HG03159 (cell line): ENCODE results near the gene APMAP.

Experiments used
- ATAC-seq: cut with Tn5 transposase; IDR thresholded peaks from one replicate; pipeline ENCODE4 v1.9.1; 2021; ENCODE audit warnings: mild to moderate bottlenecking, moderate library complexity; ENCODE audit not compliant: unreplicated experiment

APMAP gene

DNA sequence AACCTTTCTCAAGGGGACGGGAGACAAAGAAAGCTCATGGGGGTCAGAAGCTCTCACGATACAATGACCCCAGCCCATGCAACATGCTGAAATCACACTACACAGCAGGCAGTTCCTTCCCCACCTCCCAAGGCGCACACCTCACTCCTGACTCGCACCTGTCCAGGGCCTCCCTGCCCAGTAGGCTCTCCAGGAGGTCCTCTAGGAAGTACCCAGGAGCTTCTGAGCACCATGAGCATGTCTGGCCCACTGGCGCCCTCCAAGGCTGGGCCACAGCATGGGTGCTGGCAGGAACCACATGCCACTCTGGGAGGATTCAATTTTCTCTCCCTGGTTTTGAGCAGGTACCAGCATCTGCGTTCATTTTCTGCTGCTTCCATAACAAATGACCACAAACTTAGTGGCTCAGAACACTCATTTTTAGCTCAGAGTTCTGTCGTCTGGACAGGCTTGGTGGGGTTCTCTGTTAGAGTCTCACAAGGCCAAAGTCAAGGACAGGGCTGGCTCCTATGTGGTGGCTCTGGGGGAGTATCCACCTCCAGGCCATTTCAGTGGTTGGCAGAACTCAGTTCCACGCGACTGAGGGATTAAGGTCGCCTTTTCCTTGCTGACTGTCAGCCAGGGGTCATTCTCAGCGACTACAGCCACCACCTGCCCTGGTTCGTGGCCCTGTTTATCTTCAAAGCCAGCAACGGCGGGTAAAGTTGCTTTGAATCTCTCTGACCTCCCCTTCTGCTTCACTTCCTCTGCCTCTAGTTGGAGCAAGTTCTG lies 32.7 kb upstream of the APMAP start:
- ATAC-seq = no peak

DNA sequence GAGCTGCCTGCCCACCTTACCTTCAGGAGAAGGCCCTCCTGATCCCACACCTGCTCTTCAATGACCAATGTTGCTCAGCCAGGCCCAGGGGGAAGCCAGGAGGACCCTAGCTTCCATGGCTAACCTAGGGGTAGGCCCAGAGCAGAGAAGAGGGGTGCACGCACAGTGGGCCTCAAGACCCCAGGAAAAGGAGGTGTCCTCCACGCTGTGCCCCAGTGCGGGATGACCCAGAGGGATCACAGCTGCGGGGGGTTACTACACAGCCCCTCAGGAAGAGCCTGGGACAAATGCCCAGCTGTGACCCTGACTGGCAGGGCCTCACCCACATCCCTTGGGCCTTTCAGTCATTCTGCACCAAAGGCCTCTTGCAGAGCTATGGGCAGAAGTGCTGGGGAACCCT lies 31.6 kb upstream of the APMAP start:
- ATAC-seq = no peak

DNA sequence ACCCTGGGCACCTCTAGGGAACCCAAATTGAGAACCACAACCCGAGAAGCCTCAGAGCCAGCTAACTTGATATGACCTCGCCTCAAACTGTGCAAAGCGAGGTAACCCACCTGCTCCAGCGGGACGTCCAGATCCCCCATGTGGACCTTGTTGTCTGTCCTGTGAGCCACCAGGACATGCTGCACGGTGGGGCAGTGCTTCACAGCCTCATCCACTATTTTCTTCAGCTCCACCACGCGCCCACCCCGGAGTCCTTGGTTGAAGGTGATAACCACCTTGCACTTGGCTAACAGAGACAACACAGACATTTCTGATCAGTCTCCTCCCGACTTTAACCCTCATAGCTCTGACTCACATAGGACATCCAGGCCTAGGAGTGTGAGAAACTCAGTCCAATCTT lies 30.8 kb upstream of the APMAP start:
- ATAC-seq = no peak

DNA sequence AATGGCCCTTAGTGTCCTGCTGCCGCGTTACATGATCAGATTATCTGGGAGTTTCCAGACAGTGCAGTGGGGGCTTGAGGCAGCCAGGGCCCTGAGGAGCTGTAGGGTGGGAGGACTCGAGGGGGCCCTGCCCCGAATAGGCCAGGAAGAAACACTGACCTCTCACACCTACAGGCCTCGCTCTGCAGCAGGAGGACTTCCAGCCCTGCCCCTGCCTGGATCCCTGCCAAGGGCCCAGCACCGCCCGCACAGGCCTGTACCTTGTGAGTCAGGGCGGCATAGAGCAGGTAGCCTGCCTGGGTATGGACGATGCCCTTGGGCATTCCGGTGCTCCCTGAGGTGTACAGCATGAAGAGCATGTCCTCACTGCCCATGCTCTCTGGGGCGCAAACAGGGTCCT lies 30.1 kb upstream of the APMAP start:
- no peak for ATAC-seq

DNA sequence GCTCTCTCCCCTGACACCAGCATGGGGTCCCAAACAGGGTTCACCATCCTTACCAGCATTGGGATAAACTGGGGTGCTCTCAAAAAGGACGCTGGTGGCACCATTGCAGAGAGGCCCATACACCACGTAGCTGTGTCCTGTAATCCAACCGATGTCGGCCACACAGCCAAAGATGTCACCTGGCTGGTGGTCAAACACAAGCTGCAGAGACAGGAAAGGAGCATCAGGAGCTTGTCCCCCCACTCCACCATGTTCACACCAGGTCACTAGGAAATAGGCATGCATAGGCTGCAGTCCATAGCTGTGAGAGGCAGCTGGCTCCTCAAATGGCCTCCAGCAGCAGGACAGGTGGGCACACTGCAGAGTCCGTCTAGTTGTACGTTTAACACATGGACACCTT lies 28.8 kb upstream of the APMAP start:
- ATAC-seq = no peak

DNA sequence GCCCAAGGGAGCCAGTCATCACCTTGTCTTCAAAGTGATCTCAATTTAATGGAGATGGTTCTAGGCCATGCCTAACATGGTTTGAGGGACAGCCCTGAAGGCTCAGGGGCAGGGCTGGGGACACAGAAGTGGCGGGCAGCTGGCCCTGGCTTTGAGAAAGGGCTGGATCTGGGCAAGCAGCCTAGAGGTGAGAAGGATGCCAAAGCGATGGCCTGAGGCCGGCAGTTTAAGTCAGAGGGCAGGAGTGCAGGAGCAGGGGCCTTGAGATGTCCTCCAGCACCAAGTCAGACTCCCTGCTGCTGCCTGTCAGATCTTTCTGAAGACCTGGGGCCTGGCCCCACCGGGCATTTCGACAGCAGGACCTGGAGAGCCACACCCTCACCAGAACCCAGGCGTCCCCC lies 28.4 kb upstream of the APMAP start:
- no peak for ATAC-seq

DNA sequence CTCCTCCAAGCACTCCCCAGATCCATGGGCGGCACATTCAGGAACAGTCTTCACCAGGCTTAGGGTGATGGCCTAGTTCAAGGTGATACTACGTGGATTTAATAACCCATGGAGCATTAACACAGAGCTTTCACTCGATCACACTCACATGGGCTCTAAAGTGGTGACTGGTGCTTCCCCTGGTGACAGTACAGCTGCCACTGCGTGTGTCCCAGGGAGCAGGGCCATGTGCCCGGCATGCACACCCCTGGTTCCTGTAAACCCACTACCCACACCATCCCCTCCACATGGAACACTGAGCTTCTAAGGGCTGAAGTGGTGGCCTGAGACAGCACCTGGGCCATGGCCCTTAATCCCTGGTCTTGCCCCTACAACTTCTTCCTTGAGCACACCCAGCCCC lies 27.8 kb upstream of the APMAP start:
- ATAC-seq = no peak

DNA sequence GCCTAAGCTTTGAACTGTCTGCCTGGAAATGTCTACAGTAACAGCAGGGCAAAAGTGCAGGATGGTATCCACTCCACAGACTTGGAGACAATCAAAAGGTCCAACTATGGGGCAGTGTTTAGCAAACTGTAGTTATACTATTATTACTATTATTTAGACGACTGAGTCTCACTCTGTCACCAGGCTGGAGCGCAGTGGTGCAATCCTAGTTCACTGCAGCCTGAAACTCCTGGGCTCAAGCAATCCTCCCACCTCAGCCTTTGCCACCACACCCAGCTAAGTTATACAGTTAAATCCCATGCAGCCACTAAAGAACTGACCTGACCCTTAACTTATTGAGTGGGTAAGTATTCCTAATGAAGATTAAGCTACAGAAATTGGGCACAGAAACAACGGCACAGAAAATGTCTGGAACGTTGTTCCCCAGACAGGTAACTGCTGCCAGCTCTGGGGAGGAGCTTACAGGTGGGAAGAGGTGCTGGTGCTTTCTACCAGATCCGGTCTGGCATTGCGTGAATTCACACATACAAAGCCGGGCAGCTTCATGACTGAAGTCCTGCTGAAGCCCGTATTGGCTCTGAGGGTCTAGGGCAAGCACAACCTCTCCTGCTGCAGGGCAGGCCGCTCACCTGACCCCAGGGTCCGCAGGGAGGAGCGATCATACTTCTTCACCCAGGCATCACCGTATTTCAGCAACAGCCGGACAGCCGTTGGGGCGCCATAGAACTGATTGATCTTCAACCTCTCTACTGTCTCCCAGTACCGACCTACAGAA lies 27.0 kb upstream of the APMAP start:
- no peak for ATAC-seq

DNA sequence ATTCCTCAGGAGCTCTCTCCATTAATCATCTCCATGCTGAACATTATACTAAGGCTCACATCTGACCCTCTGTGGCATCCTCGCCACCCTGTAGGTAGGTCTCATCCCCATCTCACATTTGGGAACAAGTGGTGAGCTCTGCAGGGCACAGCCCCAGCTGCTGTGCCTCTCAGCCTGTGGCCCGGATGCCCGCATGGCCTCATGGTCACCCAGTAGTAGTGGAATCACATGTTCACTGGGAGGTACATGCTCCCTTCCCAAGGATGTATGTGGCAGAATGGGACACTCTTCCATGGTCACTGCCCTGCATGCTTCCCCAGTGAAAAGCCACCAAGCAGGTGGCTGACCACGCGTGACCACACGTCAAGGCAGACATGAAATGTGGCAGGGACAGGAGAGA lies 26.3 kb upstream of the APMAP start:
- no peak for ATAC-seq

DNA sequence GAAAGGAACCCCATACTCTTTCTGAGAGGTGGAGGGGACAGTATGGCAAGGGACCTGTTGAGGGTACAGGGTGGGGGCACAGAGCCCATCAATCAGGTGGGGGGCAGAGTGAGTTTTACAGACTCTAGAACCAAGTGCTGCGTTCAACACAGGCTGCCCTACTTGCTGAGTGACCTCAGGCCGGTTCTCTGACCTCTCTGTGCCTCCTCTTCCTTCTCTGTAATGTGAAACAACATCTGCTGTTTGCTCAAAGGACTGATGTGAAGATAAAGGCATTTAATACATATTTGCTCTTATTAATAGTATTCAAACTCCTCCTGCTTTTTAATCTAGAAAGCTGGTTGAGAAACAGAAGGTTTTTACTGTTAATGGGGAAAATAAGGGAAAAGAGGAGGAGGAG lies 25.9 kb upstream of the APMAP start:
- no peak for ATAC-seq

DNA sequence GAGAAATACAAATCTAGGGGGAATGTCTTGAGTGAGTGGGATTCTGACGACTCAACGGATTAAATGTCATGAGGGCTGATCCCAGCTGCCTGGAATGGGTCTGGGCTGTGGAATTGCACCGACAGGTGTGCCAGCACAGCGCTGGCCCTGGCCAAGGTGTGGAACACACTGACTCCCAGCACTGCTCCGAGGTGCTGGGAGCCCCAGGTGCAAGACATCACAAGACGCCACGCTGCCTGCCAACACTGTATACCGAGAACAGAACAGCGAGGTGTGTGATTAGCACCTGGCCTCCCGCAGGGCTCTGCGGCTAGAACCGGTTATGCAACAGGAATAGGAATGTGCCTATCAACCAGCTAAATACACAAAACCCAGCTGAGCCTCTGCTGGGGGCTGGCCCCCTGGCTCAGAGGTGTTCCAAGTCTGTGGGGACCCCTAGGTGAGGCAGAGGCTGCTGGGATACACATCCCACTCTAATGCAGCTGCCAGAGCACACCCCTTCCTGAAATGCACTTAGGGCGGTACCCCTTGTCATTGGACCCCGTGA lies 24.8 kb upstream of the APMAP start:
- no peak for ATAC-seq

DNA sequence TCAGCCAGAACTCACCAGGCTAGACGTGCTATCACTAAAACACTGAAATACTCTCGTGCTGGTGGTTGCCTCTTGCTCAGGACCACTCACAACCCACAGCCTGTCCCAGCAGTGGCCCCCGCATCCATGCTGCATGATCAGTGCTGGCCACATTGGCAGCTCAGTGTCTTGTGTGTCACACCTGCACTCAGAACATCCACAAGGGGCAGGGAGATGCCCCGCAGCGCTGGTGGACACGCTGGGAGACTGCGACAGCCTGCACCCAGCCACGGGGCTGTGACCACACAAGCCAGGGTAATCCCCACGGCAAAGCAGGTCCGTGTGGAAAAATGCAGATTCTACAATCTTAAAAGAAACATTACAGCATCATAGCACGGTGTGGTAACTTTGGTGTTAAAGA lies 23.9 kb upstream of the APMAP start:
- ATAC-seq = no peak

DNA sequence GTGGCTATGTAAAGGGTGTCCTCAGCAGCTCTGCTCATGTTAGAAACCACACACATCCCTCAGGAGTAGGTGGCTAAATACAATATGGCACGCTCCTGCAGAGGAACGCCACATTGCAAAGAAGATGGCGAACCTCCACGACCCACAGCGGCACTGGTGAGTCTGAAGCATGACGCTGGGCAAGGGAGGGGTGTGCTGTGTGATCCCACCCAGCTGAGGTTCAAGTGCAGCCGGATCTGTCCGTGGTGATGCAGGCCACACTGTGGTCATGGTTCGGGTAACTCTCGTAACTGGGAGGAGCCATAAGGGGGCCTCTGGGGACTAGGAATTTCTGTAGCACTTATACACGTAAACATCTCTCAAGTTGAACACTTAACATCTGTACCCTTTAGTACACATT lies 23.4 kb upstream of the APMAP start:
- no peak for ATAC-seq

DNA sequence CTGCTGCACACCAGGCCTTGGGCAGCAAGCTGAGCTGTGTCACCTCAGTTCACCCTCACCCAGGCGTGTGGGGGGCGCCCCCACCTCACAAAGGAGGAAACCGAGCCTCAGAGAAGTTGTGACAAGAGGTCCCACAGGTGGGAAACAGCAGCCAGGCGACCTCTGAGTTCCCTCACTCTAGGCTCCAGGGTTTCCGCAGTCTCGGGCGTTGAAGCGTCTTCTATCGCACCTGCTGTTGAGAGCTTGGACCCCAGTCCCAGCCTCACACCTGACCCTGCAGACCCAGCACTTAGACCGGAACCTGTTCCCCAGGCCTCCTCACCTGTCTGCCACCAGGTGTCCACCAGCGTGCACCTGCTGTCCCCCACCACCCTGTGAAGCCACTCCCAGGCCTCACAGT lies 22.3 kb upstream of the APMAP start:
- ATAC-seq = no peak

DNA sequence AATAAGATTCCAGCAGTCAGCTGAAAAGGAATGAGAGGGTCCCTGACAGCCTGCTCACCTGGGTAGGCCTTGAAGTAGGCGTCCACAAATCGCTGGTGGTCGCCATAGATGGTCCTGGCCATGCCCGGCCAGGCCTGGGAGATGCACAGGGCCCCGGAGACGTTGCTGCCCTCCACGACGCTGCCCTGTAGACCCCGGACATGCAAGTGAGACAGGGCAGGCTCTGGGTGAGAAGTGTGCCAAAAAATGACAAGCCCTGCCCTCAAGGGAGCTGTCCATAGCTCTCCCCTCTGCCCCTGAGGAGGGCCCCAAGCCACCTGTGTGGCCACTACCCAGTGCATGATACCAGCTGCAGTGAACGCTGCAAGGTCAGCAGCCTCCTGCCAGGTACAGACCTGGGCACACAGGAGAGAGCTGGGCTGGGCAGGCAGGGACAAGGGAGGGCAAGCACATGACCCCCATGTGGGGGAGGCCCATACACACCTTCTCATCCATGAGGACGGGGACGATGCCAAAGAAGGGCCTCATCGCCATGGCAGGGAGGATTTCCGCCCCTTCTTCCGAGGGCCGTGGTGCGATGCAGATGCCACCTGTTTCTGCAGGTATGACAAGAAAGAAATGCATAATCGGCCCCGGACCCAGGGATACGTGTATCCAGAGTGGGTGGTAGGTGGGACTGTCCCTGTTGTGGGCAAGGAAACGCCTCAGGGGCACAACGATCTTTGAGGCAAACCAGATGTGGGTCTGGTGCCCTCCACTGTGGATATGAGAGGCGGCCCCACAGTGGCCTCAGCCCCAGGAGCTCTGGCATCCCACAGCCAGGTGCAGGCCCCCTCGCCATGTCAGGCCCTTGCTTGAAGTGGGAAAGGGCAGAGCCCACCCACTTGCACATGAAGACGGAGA lies 21.2 kb upstream of the APMAP start:
- ATAC-seq = no peak

DNA sequence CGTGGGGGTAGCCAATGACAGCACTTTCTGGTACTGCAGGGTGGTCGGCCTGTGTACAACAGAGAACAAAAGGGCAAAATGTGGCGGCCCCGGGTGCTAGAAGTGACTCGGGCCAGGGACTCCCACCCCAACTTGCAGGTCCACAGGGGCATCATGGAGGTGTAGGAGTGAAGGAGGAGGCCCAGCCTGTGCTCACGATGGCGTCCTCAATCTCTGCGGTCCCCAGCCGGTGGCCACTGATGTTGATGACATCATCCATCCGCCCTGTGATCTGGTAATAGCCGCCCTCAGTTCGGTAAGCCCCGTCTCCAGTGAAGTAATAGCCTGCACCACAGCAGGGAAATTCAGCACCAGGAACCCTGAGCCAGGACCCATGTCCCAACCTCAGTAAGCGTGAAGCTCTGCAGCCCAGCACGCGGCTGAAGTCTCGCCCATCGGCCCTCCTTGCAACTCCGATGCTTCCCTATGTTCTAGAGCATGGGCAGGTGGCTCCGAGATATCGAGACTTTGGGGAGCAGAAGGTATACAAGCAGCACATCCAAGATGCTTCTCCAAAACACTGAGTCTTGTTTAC lies 20.2 kb upstream of the APMAP start:
- no peak for ATAC-seq

DNA sequence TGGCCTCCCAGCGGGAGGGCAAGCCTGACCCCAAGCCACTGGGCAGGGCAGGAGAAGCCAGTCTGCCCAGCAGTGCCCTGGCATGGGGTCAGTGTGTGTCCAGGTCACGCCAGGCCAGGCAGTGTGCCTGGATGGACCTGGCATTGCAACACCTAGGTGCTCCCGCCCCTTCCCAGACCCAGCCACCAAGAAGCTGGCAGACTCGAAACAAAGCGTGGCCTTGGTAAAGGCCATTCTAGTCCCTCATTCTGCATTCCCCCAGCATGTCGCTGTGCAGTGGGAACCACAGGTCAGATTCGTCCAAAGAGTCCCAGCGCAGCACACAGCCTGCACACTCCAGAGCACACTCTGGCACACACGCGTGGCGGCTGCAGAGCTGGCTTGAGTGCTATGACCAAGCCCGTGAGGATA lies 19.3 kb upstream of the APMAP start:
- ATAC-seq = no peak

DNA sequence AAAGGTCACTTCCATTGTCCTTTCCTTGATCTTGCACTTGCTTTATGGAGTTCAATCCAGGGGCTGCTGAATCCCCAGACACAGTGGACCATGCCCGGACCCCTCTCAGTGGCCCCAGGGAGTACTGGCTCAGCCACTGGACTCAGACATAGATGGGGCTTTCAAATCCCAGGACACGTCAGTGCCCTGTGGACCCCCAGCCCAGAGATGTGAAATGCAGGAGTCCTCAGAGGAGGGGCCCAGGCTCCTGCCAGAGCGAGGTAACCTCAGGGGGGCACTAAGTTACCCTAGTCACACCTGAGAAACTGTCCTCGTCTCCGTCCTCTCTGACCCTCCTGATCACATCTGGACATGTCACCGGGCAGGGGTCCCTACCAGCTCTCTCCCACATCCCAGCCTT lies 18.7 kb upstream of the APMAP start:
- no peak for ATAC-seq

DNA sequence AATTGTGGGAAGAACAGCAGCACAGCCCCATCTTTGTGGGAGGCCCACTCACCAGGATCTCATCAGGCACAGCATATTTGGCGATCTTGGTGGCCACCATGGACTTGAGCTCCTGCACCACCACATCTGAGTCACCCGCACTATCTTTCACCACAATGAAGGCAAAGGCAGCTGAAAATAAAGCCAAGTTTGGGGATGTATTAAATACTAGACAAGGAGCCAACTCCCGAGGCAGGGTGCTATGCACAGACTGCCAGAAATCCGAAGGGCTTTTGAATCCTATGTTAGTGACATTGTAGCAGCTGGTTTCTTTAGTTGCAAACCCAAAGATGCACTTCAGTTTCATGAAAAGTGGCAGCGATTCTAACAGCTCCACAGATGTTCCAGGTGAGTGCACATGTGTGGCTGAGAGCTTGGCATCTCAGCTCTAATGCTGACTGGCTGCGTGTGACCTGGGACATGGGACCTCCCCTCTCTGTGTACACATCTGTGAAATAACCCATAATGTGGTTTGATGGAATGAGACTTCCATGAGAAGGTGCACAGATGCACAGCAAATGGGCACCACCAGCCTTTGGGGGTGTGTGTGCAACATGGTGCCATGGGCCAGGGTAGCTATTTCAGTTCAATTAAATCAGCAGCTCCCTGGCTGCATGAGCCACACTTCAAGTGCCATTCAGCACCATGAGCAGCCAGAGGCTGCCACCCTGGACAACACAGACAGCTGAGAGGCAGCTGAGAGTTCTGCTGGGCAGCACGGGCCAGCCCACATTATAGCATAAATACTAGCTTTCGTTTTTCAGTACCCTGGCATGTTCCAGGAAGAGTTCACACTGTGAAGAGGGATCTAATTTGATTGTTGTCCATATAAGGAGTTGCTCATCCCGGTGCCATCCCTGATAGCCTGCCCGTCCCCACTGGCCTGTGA lies 16.9 kb upstream of the APMAP start:
- no peak for ATAC-seq
